WI38 (cell line): ENCODE results near the gene CD1B.

ENCODE experiments used
- H3K4me3 ChIP-seq: 2 replicates; pipeline ENCODE4 v1.5.1; 2011; ENCODE audit warnings: low read depth, mild to moderate bottlenecking, control low read depth, low read length
- TF ChIP-seq, protein P1 (sequence below): IDR thresholded peaks from 2 replicates; pipeline ENCODE4 v1.5.1; 2012; ENCODE audit warnings: low read depth, mild to moderate bottlenecking, control low read depth, low read length

CD1B gene

DNA sequence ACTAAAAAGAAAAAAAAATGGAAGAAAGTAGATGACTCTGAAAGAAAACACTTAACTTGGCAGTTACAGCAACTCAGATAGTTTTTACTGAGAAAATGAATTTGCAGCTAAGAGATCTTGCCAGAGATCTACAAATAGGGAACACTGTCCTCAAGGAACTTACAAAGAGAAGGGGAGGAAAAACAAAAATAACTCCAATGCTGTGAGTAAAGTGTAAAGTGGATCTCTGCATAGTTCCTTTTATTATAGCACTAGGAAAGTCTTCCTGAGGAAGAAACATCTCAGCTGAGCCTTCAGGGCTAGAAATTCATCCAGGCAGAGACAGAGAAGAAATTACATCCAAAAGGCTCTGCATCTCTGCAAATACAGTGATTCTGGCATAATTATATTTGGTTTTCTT lies 3.9 kb downstream of the CD1B start:
- TF ChIP-seq, protein P1, sequence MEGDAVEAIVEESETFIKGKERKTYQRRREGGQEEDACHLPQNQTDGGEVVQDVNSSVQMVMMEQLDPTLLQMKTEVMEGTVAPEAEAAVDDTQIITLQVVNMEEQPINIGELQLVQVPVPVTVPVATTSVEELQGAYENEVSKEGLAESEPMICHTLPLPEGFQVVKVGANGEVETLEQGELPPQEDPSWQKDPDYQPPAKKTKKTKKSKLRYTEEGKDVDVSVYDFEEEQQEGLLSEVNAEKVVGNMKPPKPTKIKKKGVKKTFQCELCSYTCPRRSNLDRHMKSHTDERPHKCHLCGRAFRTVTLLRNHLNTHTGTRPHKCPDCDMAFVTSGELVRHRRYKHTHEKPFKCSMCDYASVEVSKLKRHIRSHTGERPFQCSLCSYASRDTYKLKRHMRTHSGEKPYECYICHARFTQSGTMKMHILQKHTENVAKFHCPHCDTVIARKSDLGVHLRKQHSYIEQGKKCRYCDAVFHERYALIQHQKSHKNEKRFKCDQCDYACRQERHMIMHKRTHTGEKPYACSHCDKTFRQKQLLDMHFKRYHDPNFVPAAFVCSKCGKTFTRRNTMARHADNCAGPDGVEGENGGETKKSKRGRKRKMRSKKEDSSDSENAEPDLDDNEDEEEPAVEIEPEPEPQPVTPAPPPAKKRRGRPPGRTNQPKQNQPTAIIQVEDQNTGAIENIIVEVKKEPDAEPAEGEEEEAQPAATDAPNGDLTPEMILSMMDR, result no peak
- H3K4me3 ChIP-seq, result no peak overlapping the region

DNA sequence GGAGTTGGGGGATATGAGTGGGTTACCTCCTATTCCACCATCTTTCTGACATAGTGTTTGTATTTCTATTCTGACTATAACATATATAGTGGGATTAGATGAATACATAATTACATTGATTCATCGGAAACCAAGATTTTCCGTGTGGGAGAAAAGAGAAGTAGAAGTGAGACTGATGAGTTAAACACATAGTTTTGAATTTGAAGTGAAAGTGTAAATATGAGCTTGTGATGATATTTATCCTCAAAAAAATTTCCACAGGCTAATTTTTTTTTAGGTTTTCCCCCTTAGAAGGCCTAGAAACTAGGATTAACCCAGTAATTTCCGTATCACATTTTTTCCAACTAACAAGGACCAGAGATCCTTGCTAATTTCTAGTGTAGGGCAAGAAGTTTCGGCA lies 6.9 kb downstream of the CD1B start:
- TF ChIP-seq, protein P1, result no peak
- H3K4me3 ChIP-seq, result no peak overlapping the region

DNA sequence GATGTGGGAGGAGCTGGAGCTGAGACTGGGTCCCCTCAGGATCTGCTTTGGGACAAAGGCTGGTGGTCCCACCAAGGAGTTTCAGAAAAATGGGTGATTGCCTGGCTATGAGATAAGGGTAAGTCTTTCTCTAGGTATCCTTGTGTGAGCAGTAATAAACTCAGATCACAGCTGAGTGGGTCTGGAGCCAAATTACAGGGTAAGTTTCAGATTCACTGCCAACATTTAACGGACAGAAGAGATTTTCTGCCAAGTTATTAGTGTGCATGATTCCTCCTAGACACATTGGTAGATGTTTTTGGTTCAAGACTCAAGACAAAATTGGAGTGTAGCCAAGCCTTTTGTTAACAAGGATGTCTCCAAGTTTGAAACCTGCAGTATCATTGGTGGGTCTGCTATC lies 7.5 kb downstream of the CD1B start:
- TF ChIP-seq, protein P1, result no peak
- no peak overlapping the region for H3K4me3 ChIP-seq

DNA sequence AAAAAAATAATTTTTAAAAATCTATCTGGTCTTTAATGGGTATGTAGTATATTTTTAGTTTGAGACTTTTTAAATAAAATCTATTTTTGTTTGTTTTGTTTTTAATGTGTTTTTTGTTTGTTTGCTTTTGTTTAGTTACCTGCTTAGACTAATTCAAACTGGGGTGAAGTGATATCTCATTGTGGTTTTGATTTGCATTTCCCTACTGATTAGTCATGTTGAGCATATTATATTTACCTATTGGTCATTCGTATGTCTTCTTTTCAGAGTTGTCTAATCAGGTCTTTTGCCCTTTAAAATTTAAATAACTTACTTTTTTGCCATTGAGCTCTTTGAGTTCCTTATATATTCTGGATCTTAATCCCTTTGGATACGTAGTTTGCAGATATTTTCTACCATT lies 20.3 kb downstream of the CD1B start:
- no peak overlapping the region for H3K4me3 ChIP-seq
- TF ChIP-seq, protein P1, result no peak

DNA sequence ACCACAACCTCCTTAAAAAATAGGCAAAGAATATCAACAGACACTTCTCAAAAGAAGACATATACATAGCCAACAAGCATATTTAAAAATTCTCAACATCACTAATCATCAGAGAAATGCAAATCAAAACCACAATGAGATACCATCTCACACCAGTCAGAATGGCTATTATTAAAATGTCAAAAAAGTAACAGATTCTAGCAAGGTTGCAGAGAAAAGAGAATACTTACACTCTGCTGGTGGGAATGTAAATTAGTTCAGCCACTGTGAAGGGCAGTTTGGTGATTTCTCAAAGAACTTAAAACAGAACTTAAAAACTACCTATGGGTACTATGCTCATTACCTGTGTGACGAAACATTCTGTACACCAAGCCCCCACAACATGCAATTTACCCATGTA lies 20.7 kb downstream of the CD1B start:
- TF ChIP-seq, protein P1, result no peak
- no peak overlapping the region for H3K4me3 ChIP-seq

DNA sequence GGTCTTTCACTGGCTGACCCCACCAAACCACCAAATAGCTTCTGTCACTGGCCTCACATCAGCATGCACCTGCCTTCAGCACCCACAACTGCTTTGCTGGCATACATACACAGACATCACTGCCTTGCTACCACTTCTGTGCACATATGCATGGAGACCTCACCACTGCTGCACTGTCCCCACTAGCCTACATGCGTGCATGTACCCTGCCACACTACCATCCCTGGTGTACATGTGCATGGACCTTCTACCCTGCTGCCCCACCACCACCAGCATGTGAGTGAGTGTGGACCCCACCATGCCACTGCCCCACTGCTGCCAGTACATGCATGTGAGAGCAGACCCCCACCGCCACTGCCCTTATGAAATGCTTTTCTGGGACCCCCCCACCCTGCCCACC lies 35.5 kb downstream of the CD1B start:
- H3K4me3 ChIP-seq, result no peak overlapping the region
- TF ChIP-seq, protein P1, result no peak

DNA sequence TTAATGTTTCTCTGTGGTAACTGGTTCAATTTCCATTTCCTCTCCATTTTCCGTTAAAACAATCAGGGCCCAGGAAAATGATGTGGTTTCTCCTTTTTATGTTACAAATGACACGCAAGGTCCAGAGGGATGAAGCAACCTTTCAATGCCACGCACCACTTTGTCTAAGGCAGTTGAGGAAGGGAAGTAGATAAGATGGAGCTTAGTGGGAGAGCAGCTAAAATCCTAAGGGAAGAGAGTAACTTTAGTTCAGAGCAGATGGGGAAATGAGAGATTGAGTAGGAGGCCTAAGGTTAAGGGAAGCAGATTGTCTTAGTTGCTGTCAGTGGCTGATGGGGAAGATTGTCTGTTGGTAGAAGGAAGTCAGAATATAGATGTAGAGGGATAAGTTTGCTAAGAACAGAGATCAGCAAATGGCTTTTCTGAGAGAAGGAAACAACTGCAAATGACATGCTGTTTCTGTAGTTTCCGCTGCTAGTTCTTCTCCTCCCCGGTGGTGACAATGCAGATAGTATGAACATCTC lies 40.9 kb downstream of the CD1B start:
- H3K4me3 ChIP-seq, result no peak overlapping the region

More for the DNA sequence above, 40.9 kb downstream of the CD1B start:
- TF ChIP-seq, protein P1, result no peak
